ENCODE measurements around the gene ZGPAT.

DNA sequence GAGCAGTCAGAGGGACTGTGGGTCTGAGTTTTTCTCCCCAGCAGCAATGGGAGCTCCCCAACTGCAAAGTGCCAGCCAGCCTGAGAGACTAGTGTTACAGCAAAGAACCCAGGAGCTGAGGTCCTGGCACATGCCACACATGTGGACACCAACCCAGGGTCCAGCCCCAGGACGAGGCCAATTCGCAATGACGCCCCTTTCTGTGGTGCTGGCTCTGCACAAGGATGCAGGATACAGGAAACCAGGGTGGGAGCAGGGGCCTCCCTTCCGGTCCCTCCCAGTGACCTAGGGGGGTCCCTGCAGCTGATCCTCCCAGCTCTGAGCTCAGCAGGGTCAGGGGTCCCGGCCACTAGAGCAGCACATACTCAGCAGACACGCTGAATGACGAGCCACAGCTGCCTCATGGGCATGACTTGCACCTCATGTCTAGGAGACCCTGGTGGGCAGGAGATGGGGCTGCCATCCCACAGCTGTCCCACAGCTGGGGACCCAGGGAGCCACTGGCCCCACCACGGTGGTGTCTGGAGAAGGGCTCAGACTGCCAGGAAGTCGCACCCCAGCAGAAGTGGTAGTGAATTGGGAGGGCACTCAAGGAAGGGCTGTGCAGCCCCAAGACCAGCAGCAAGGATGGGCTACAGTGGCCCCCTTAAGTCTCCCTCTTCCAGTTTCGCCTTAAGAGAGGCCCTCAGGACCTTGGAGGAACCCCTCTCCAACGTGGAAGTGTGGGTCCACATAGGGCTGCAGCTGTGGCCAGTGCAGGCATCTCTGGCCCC, 3.7 kb upstream of the ZGPAT start:
- TF ChIP-seq, protein P1, sequence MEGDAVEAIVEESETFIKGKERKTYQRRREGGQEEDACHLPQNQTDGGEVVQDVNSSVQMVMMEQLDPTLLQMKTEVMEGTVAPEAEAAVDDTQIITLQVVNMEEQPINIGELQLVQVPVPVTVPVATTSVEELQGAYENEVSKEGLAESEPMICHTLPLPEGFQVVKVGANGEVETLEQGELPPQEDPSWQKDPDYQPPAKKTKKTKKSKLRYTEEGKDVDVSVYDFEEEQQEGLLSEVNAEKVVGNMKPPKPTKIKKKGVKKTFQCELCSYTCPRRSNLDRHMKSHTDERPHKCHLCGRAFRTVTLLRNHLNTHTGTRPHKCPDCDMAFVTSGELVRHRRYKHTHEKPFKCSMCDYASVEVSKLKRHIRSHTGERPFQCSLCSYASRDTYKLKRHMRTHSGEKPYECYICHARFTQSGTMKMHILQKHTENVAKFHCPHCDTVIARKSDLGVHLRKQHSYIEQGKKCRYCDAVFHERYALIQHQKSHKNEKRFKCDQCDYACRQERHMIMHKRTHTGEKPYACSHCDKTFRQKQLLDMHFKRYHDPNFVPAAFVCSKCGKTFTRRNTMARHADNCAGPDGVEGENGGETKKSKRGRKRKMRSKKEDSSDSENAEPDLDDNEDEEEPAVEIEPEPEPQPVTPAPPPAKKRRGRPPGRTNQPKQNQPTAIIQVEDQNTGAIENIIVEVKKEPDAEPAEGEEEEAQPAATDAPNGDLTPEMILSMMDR (conservative IDR thresholded peaks at IDR 0.05; ENCODE audit: low read depth, low read length), result no peak
- TF ChIP-seq EZH2 (IDR thresholded peaks at IDR 0.05; ENCODE audit: borderline replicate concordance, low read depth, low read length, poor library complexity, severe bottlenecking), result no peak
